Endothelial cell of umbilical vein (primary cell): Measurements from ENCODE around the gene MPZL3.

Source experiments
- CTCF ChIP-seq, 2 donors: IDR thresholded peaks; 1 replicate in 1 of 2; 2 replicates in 1 of 2; pipeline ENCODE4 v1.5.1; 2011; ENCODE audit warnings: low read length in 2 of 2, mild to moderate bottlenecking in 2 of 2, moderate library complexity in 2 of 2, control low read depth in 1 of 2, inconsistent platforms in 1 of 2, low read depth in 1 of 2; ENCODE audit not compliant: insufficient read depth in 1 of 2; ENCODE audit errors: extremely low read depth in 1 of 2
- EZH2 ChIP-seq: IDR thresholded peaks from 2 replicates; pipeline ENCODE4 v1.6.1; 2012; ENCODE audit warnings: borderline replicate concordance, low read depth, mild to moderate bottlenecking, moderate library complexity, low read length, inconsistent platforms; ENCODE audit not compliant: severe bottlenecking
- POLR2A ChIP-seq: IDR thresholded peaks from 2 replicates; pipeline ENCODE4 v1.6.1; 2012; ENCODE audit warnings: low read depth, mild to moderate bottlenecking, control low read depth, low read length

GRCh38 chr11:118282606-118283005 is 30.4 kb upstream of the MPZL3 start:
- no peak for TF ChIP-seq CTCF (IDR thresholded peaks at IDR 0.05; ENCODE audit: extremely low read depth in 1 of 2, insufficient read depth in 1 of 2, low read depth in 1 of 2, low read length in 2 of 2)
- TF ChIP-seq EZH2: no peak
- no peak for TF ChIP-seq POLR2A
